ACHN (cell line): Measurements from ENCODE around the gene SH3RF3.

Source experiments
- DNase-seq: peaks from one replicate; pipeline ENCODE4 v3.0.0-alpha.2; 2015
- in situ Hi-C: cut with HindIII; loops from 2 replicates; pipeline ENCODE4 v1.10.0; 2017; ENCODE audit warnings: low sequenced_read_pairs, low pct_ligation_motif_present, low pct_unique_long_range_greater_than_20kb

SH3RF3 gene

DNA sequence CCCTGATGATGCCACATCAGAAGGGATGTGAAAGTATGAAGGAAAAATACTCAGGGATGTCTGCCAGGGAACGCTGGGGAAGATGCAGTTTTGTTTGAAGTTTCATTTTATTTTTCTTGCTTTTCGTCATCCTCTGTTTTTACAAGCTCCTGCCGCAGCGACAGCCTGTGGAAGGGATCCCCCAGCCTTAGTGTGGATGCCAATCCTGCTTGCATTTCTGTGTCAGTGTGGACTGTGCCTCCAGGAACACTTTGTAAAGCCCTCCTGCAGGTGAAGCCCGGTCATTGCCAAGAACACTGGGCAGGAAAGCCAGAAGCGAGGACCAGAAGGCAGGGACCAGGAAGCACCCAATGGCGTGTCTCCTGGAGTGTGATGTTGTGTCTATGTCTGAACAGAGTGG is 250.5 kb downstream of the SH3RF3 start:
- no peak for DNase-seq
- in situ Hi-C loops = no loop called here

DNA sequence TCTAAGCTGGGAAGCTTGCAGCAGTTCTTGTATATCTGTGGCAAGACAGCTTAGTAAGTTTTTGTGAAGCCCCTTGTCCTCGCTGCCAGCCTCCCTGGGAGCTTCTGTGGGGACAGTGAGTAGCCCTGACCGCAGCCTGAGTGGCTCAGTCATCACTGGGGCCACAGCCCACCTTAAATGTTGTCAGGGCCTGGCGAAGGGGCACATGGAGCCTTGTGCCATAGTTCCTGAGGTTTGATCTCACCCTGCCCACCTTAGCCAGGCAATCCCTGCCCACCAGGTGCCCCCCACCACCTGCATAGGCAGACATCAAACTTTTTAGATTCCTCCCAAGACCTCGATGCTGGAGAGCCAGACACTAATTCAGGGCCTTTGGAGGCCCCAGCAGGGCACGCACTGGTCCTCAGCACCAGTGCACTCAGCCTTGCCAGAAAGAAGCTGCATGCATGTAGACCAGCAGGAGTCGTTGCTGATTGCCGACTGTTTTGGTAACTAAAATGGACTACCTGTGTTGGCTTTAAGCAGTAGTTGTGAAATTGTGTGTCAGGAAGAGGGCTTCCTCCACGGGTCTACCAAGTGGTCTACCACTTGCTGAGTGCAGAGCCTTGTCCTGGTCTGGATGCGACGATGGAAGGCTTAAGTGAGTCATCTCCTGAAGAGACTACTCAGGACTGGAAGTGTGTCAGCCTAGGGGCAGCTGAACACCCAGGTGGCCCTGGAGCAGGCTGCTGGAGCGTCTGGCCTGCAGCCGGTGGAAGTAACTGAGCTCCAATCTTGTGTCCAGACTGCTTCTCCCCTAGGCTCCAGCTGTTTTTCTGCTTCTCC is 251.7 kb downstream of the SH3RF3 start:
- in situ Hi-C loops = no loop called here
- no peak for DNase-seq

DNA sequence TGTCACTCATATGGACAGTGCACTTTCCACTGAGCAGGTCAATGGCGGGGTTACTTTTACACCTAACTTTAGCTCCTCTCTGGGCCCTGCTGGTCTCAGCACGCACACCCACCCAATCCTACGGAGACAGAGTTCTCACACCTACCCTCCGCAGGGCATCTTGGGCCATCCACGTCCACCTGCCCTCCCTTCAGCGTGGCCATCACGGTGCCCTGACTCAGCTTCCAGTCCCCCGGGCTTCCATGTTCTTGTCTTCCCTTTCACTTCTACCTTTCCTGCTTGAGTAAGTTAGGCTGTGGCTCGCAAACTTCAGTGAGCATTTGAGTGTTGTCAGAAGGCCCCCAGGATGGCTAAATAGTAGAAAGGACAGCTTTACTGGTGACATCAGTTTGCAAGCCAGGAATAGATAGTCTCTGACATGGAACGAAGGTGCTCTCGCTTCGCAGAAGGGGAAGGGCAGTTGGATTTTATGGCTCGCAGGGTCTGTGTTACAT is 252.4 kb downstream of the SH3RF3 start:
- no peak for DNase-seq
- in situ Hi-C loops = no loop called here

DNA sequence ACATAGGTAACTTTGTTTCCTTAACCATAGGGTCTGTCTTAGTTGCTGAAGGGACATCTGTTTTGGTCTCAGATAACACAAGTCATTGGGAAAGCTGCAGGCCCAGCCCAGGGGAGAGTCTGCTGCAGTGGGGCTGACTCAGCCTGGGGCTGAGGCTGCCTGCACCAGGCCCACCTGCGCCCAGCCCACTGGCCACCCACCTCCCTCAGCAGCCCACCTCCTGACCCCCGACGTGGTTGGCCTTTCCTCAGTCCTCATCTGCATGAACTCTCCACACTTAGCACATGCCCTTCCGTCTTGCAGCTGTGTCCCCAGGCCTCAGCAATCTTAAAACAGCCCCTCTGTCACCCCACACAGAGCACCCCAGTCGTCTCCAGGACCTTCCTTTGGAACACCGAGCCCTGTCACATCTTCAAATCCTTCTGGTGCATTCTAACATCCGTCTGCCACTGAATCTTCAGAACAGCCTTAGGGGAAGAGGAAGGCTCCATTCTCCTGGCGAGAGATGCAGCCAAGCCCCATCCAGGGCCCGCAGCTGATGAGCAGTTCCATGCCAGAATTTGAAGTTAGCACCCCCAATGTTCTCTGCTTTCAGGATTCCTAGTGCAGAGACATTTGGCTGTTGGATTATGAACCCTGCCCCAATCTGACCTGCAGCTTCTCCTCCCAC is 253.4 kb downstream of the SH3RF3 start:
- DNase-seq = no peak
- in situ Hi-C loops = no loop called here

DNA sequence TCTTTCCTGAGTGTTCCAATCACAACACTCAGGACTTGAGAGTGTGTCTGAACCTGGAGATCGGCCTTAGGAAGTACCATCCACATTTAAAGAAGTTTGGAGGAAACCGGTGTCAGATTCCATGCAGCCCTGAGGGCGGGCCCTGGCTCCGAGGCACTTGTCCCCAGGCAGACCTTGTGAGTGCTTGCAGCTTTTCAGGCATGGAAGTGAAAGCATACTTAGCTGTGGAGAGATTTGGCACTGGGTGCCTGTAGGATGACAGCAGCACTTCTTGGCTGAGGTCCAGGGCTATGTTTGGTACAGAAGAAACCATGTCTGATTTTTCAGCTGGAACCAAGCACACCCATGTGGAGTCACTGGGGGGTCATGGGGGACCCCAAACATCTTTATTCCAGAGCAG is 253.9 kb downstream of the SH3RF3 start:
- in situ Hi-C loops = no loop called here
- no peak for DNase-seq

DNA sequence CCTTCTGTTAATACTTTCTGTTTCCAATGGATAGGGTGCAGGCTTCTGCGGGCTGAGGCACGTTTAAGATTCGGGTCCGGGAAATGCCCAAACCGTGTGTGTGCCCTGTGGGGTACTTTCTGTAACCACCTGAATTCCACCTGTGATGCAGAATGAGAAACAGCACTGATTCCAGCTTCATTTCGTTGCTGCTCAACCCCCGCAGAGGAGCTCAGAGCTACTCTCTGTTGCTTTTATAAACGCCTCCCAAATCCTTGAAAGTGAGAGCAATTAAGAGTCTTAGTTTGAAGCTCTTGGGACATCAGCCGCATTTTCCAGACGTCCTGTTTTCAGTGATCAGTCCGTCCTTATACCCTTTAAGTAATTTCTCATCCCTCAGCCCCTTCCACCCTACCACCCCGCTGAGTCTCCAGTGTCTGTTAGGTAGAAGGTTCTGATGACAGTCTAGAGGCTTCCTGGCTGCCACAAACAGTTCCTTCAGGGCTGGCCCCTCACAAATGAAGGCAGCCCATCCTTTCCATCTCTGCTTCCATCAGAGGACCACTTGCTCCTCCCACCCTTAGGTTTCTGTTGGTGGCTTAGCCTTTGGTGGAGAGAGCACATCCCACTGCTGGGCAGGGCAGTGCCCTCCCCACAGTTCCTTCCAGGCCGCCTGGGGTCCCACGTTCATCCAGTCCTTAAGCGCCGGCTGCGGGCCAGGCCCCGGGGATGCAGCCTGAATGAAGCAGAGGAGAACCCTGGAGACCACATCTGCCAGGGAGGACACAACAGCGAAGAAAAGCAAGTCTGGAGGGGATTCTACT is 254.7 kb downstream of the SH3RF3 start:
- DNase-seq = no peak
- in situ Hi-C loops = no loop called here

DNA sequence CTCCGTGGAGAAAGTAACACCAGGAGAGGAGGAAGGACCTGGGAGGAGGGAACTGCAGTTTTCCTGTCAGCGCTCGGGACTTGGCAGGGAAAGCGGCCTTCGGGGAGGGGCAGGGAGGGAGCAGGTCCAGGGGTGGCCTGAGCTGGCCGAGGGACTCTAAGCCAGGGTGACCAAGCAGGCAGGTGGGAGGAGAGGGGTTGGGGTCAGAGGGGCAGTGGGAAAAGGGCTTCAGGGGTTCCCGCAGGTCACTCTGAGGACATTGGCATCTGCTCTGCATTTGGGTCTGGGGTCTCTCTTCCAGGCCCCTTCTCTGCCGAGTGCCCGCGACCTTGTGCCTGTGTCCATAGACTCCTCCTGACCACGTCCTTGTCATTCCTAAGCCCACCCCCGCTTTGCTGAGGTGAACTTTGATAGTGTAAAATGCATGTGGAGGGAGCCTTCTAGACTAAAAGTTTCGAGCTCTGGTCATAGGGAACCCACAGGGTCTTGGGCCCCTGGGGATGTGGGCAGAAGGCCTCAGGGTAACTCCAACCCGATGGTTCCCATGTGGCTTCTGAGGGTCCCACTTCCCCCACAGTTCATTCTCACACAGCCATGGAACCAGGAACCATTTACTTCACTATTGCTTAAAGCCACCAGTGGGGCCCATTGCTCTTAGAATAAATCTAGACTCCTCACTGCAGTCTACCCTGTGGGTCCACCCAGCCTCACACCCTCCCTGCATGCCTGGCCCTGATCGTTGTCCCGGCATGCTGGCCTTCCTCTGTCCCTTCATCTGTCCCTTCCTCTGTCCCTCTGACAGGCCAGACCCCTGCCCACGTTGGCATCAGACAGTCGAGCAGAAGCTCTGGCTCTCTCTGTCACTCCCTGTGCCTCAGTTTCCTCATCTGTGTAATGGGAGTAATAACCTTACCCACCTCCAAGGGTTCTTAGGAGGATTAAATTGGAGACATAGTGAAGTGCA is 255.6 kb downstream of the SH3RF3 start:
- DNase-seq = no peak
- in situ Hi-C loops = no loop called here

DNA sequence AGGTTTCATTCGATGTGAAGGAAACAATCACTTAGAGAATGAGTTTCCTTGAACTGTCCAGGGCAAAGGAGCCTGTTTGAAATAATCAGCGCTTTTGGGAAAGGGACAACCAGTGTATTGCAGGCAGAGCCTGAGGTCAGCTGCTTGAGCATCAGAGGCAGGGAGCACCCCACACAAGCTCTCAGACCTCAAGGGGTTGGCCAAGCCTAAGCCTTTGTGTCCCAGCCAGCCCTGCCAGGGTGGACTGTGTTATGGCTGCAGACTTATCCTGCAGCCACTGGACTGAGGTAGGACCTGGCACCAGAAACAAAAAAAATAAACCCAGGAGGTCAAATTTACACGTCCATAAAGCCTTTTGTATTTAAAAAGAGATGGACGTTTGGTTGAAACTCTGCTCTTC is 256.5 kb downstream of the SH3RF3 start:
- in situ Hi-C loops = no loop called here
- DNase-seq = no peak

DNA sequence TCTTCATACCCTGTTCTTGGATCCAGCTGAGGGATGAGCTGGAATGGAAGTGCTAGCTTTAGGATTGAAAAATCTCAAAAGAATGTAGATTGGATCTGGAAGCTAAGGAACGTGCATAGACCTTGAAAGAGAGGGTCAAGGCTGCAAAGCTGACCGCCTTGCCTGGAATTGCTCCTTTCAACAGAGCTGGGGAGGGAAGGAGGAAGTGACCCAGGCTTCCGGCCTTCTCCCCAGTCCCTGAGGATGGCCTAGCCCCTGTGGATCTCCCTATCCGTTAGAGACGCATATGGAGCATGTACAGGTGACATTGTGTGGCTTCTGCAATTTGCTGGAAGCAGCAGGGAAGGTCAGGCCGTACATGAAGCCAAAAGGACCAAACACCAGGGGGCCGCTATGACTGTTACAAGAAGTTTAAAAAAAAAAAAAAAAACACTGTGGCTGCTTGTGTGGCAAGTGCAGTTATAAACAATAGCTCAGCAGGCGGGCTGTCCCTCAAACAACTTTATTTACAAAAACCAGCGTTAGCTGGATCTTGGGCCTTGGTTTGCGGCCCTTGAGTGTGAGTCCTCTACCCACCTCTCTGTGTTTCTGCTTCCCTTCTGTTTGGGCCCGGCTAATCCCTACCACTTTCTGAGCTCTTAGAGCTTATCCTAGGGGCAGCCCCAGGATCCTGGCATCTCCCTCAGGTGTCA is 257.1 kb downstream of the SH3RF3 start:
- in situ Hi-C loops = no loop called here
- DNase-seq = no peak

DNA sequence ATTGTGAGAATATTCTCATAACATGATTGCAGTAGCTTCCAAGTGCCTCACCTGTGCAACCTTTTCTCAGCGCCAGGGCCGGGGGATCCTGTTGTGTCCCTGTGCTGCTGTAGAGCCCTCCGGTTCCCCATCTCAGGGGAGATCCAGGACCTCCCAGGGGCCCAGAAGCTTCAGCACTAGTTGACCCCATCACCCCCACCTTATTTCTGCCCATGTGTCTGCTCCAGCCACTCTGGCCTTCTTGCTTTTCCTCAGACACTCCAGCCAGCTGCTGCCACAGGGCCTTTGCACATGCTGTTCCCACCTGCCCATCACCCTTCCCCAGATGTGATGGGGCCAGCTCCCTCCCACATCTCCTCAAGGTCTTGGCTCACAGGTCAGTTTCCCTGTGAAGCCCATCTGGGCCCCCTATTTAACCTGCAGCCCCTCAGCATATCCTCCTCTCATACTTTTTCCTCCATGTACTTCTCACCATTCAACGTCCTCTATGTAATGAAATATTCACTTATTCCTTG is 258.3 kb downstream of the SH3RF3 start:
- in situ Hi-C loops = no loop called here

DNA sequence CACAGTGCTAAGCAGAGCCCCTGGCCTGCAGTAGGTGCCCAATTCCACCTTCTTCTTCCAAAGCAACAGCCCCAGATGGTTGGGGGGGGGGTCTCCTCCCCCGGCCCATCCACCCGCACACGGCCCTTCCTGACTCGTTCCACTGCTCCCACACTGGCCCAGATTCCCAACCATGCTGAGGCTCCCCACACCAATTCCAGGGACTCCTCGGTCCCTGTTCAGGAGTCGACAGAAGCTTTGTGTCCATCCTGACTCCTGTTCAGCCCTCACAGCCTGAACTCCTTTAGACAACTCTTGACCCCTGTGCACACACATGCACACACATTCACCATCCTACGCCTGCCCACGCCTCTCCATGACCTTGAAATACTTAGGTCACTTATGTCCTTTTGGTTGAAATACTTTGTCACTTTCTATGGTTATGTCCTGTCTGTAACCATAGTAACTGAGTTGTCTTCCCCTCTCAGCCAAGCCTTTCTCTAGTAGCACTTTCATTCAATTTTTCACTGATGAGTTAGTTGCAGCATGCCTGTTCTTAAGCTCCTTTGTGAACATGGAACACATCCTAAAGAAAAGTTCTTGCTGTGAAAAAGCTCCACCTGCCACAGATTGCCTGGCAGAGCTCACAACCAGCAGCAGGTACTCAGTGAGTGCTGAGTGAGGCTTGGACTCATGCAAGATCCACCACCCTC is 258.9 kb downstream of the SH3RF3 start:
- in situ Hi-C loops = no loop called here
- no peak for DNase-seq

More for the DNA sequence above, 258.3 kb downstream of the SH3RF3 start:
- DNase-seq = no peak

DNA sequence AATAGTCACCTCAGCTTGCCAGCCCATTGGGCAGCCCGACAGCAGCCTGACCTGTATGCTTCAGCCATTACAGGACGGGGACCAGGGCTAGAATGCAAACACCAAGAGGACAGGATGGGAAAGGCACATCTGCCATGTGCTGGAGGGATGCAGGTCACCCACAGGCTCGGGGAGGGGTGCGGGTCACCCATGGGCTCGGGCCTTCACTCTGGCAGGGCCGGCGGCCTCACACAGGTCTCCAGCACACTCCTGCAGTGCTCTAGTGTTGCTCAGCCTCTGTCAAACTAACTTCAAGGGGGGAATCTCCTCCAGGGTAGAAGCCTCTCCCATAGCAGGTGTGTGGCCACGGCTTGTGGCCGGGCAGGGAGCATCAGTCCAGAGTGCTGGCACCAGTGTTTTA is 262.2 kb downstream of the SH3RF3 start:
- in situ Hi-C loops = no loop called here
- no peak for DNase-seq

DNA sequence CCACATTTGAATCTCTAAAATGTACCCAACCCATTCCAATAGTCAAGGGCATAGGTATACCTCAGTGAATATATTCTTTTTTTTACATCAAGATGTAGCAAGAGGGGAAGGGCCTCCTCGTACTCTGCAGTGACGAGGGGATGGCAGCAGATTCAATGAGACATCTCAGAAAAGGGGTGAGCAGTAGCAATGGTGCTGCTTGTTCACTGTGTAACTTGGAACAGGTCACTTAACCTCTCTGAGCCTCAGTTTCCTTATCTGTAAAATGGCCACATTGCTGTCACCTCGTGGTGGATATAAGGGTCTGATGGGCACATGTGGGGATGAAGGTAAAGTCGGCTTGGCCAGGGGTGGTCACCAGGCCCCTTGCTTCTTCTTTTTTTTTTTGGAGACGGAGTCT is 263.1 kb downstream of the SH3RF3 start:
- in situ Hi-C loops = no loop called here
- no peak for DNase-seq

DNA sequence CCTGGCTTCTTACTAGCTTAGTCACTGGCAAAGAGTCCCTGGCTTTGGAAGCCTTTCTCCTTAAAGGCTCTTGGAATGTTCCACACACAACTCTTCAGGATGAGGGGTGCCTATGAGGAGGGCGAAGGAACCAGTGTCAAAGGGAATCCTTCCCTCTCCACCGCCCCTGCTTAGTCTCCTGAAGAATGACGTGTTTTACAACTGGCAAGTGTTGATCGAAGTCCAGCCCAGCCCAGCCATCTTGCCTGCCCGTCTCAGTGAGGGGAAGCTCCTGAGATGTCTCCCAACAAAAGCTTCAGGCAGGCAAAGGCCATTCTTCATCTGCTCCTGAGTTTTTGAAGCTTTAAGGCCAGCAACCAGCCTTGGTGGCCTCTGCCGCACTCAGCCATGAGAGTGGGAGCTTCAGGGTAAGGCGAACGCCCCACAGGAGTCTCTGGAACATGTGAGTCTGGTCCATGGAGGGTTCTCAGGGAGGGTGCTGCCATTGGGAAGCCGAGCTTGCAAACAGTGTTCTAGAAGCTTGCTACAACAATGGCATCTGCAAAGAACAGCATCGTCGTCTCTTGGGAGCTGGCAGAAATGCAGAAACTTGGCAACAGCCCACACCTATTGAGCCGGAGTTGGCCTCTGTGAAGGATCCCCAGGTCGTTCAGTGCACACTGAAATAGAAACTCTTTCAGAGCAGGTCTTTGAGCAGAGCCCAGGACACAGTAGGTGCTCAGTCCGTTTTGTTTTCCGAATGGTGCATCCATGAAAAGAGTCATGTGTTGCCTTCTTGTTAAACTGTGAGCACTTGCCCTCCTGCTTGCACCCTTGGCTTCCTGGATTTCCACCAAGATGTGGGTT is 264.0 kb downstream of the SH3RF3 start:
- in situ Hi-C loops = no loop called here
- no peak for DNase-seq

DNA sequence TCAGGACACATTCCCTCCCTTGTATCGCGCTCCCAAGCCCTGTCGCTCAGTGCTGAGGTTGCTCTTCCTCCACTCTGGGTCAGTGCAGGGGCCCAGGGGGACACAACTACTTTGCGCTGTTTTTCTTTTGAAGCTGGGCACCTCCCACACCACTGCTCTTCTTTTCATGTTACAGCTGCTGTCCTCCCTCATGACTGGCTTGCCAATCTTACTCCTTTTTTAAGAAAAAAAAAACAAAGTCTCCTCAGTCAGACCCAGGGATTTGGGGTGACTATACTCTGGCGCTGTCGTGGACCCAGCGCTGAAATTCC is 264.6 kb downstream of the SH3RF3 start:
- in situ Hi-C loops = no loop called here
- no peak for DNase-seq

DNA sequence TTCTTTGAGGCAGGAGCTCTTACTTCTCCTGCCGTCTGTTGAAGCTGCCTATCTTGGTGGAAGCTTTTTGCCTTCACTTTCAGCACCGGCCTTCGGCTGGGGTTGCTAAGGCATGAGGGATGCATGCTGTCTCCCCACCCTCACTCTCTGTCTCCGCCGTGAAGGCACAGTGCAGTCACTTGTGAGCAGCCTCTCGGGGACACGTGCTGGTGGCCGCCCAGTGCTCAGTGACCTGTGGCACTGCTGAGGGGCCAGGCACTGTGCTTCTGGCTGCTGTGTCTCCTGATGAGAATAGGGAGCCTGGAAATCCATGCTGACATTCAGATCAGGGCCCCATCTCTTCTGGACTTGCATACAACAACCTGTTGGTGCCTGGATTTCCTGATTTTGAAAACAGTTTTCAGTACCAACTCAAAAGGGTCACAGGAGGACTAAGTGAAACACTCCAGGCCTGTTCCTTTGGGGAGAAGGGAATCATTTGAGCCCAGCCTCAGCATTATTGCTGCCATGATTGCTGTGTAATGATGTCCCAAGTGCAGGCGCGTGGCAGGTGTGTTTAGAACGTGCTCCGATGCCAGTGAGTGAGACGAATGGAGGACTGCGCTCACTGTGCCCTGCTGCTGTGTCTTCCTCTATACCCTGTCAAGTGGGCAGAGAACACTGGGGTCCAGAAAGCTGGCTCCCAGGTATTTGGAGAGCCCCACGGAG is 266.6 kb downstream of the SH3RF3 start:
- no peak for DNase-seq
- in situ Hi-C loops = no loop called here
